ENCODE measurements around the gene LAMA3.

Gene LAMA3, protein sequence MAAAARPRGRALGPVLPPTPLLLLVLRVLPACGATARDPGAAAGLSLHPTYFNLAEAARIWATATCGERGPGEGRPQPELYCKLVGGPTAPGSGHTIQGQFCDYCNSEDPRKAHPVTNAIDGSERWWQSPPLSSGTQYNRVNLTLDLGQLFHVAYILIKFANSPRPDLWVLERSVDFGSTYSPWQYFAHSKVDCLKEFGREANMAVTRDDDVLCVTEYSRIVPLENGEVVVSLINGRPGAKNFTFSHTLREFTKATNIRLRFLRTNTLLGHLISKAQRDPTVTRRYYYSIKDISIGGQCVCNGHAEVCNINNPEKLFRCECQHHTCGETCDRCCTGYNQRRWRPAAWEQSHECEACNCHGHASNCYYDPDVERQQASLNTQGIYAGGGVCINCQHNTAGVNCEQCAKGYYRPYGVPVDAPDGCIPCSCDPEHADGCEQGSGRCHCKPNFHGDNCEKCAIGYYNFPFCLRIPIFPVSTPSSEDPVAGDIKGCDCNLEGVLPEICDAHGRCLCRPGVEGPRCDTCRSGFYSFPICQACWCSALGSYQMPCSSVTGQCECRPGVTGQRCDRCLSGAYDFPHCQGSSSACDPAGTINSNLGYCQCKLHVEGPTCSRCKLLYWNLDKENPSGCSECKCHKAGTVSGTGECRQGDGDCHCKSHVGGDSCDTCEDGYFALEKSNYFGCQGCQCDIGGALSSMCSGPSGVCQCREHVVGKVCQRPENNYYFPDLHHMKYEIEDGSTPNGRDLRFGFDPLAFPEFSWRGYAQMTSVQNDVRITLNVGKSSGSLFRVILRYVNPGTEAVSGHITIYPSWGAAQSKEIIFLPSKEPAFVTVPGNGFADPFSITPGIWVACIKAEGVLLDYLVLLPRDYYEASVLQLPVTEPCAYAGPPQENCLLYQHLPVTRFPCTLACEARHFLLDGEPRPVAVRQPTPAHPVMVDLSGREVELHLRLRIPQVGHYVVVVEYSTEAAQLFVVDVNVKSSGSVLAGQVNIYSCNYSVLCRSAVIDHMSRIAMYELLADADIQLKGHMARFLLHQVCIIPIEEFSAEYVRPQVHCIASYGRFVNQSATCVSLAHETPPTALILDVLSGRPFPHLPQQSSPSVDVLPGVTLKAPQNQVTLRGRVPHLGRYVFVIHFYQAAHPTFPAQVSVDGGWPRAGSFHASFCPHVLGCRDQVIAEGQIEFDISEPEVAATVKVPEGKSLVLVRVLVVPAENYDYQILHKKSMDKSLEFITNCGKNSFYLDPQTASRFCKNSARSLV (N-terminal part only)

DNA sequence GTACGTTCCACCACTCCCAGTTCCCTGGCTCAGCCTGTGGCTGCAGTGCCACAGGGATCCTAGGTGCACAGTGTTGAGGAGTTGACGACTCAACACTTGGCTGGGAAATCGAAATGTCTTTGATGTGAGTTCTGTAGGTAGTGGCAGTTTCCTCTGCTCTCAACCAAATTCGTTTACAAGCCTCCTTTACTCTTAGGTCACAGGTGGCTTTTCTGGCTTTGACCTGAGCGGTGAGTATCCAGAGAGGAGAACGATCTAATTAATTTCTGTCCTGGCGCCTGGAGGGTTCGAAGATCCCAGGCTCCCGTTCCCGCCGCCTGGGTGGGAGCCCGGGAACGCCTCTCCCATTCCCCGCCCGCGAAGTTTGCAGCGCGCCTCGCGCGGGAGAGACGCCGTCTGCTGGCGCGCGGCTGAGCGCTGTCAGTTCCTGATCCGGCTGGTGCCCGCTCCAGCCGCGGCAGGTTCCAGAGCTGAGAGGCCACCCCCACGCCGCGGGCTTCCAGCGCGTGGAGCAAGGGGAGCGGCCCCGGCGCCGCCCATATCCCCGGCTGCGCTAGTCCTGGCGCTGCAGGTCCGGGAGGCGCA lies at the start of gene LAMA3:
LAMA3 (plus strand) TSS at position 423 of the 585 bp plus-strand sequence. CDS start 231 bp downstream, outside the sequence.
- no peaks in the 10 kb centered on the region for H3K27me3 ChIP-seq (ENCODE audit: insufficient read depth, low read length, poor library complexity, severe bottlenecking)
- TF ChIP-seq, protein P1, sequence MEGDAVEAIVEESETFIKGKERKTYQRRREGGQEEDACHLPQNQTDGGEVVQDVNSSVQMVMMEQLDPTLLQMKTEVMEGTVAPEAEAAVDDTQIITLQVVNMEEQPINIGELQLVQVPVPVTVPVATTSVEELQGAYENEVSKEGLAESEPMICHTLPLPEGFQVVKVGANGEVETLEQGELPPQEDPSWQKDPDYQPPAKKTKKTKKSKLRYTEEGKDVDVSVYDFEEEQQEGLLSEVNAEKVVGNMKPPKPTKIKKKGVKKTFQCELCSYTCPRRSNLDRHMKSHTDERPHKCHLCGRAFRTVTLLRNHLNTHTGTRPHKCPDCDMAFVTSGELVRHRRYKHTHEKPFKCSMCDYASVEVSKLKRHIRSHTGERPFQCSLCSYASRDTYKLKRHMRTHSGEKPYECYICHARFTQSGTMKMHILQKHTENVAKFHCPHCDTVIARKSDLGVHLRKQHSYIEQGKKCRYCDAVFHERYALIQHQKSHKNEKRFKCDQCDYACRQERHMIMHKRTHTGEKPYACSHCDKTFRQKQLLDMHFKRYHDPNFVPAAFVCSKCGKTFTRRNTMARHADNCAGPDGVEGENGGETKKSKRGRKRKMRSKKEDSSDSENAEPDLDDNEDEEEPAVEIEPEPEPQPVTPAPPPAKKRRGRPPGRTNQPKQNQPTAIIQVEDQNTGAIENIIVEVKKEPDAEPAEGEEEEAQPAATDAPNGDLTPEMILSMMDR (conservative IDR thresholded peaks at IDR 0.05; ENCODE audit: low read length) = no peak
- TF ChIP-seq EZH2phosphoT487 (IDR thresholded peaks at IDR 0.05; ENCODE audit: borderline replicate concordance) = no peak
- H3K36me3 ChIP-seq (ENCODE audit: insufficient read depth, low read length) = no peaks in the 10 kb centered on the region
- no peaks in the 10 kb centered on the region for H3K9me3 ChIP-seq (ENCODE audit: insufficient read depth, low read depth, low read length)
- no peak within 1 kb of the TSS for H3K4me2 ChIP-seq (ENCODE audit: low read depth, low read length, poor library complexity, severe bottlenecking)
- H3K79me2 ChIP-seq (ENCODE audit: insufficient read depth, low read length) = no peaks in the 10 kb centered on the region
- no peak within 1 kb of the TSS for H3K4me3 ChIP-seq (ENCODE audit: low read length, poor library complexity, severe bottlenecking)
- H3K9ac ChIP-seq (ENCODE audit: low read depth, low read length, poor library complexity, severe bottlenecking) = no peak within 1 kb of the TSS
- H4K20me1 ChIP-seq (ENCODE audit: insufficient read depth, low read length, poor library complexity, severe bottlenecking) = no peaks in the 10 kb centered on the region
- H2AFZ ChIP-seq (ENCODE audit: low read length) = no peak within 1 kb of the TSS
- H3K9me2 ChIP-seq (replicated peaks; ENCODE audit: low read depth, low read length) = no peaks in the 10 kb centered on the region
- H3K4me1 ChIP-seq (ENCODE audit: insufficient read depth, low read length, poor library complexity, severe bottlenecking) = no peaks in the 10 kb centered on the region
- H3F3A ChIP-seq (ENCODE audit: low read depth) = no peaks in the 10 kb centered on the region

- no peaks in the 10 kb centered on the region for H3K36me3 ChIP-seq (ENCODE audit: insufficient read depth, low read length)
- no peak overlapping the region for H3K9ac ChIP-seq (ENCODE audit: low read depth, low read length, poor library complexity, severe bottlenecking)
- no peak overlapping the region for H3K4me3 ChIP-seq (ENCODE audit: low read length, poor library complexity, severe bottlenecking)
- no peaks in the 10 kb centered on the region for H3K79me2 ChIP-seq (ENCODE audit: insufficient read depth, low read length)
- H2AFZ ChIP-seq (ENCODE audit: low read length) = no peak overlapping the region
- no peaks in the 10 kb centered on the region; the same call in 1 of the 2 replicates for H3K9me3 ChIP-seq (ENCODE audit: insufficient read depth, low read depth, low read length)
- H3K4me2 ChIP-seq (ENCODE audit: low read depth, low read length, poor library complexity, severe bottlenecking) = no peak overlapping the region
- TF ChIP-seq, protein P1 (conservative IDR thresholded peaks at IDR 0.05; ENCODE audit: low read length) = no peak
- TF ChIP-seq EZH2phosphoT487 (IDR thresholded peaks at IDR 0.05; ENCODE audit: borderline replicate concordance) = no peak
- H3F3A ChIP-seq (ENCODE audit: low read depth) = no peaks in the 10 kb centered on the region
- H3K9me2 ChIP-seq (replicated peaks; ENCODE audit: low read depth, low read length) = no peaks in the 10 kb centered on the region
- H3K27me3 ChIP-seq (ENCODE audit: insufficient read depth, low read length, poor library complexity, severe bottlenecking) = no peaks in the 10 kb centered on the region
- H4K20me1 ChIP-seq (ENCODE audit: insufficient read depth, low read length, poor library complexity, severe bottlenecking) = no peaks in the 10 kb centered on the region
- peaks cover 8% of the 10 kb centered on the region for H3K4me1 ChIP-seq (ENCODE audit: insufficient read depth, low read length, poor library complexity, severe bottlenecking)
These were observed 49.2 kb upstream of the LAMA3 start for GRCh38 chr18:23640052-23640451.

DNA sequence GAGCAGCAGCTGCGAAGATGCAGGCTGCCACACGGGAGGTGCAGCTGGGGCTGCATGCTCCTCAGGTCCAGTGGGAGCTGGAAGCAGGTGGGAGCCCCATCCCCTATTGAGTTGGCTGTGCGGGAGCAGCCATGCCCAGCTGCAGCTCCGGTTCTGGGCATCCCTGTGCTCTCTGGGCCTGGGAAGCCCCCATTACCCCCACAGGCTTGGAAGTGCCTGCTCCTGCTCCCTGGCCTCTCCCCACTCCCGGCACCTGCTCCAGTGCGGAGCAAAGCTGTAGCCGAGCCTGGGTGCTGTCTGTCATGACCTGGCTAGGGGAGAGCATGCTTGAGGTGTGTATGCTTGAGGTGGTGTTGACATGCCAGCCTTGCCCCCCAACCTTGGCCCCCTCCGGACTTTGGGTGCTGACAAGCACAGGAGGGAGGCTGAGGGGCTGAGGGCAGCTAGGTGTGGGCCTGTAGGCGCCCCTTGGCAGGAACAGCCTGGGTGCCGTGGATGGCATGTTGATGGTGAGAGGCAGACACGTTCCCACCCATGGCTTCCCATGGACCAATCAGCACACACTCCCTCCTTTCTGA lies 48.0 kb upstream of the LAMA3 start:
- H3K9me2 ChIP-seq (replicated peaks; ENCODE audit: low read depth, low read length) = no peaks in the 10 kb centered on the region
- no peak overlapping the region for H3K4me3 ChIP-seq (ENCODE audit: low read length, poor library complexity, severe bottlenecking)
- no peaks in the 10 kb centered on the region for H3K4me1 ChIP-seq (ENCODE audit: insufficient read depth, low read length, poor library complexity, severe bottlenecking)
- H4K20me1 ChIP-seq (ENCODE audit: insufficient read depth, low read length, poor library complexity, severe bottlenecking) = no peaks in the 10 kb centered on the region
- H3K9me3 ChIP-seq (ENCODE audit: insufficient read depth, low read depth, low read length) = no peaks in the 10 kb centered on the region; the same call in 1 of the 2 replicates
- no peak overlapping the region for H2AFZ ChIP-seq (ENCODE audit: low read length)
- no peaks in the 10 kb centered on the region for H3K79me2 ChIP-seq (ENCODE audit: insufficient read depth, low read length)
- no peak overlapping the region for H3K9ac ChIP-seq (ENCODE audit: low read depth, low read length, poor library complexity, severe bottlenecking)
- no peaks in the 10 kb centered on the region for H3K27me3 ChIP-seq (ENCODE audit: insufficient read depth, low read length, poor library complexity, severe bottlenecking)
- TF ChIP-seq, protein P1 (conservative IDR thresholded peaks at IDR 0.05; ENCODE audit: low read length) = no peak
- no peaks in the 10 kb centered on the region for H3F3A ChIP-seq (ENCODE audit: low read depth)
- no peaks in the 10 kb centered on the region for H3K36me3 ChIP-seq (ENCODE audit: insufficient read depth, low read length)
- H3K4me2 ChIP-seq (ENCODE audit: low read depth, low read length, poor library complexity, severe bottlenecking) = no peak overlapping the region

All from Loucy (cell line).